ENCODE measurements around the gene PNMT.

Gene PNMT

GRCh38 chr17:39715375-39716072 lies 47.3 kb downstream of the PNMT start:
- DNase-seq (ENCODE audit: low read depth), result no peak
- no peak overlapping the region for H3K4me3 ChIP-seq (ENCODE audit: control insufficient read depth, low read depth, low read length)
- no peak for TF ChIP-seq CTCF (IDR thresholded peaks at IDR 0.05; ENCODE audit: control insufficient read depth, insufficient read depth, low read depth, low read length, missing control alignments)

- no peak overlapping the region for H3K4me3 ChIP-seq (ENCODE audit: control insufficient read depth, low read depth, low read length)
- DNase-seq (ENCODE audit: low read depth), result no peak
- TF ChIP-seq CTCF (IDR thresholded peaks at IDR 0.05; ENCODE audit: control insufficient read depth, insufficient read depth, low read depth, low read length, missing control alignments), result no peak
Observed at GRCh38 chr17:39716073-39716818, 48.0 kb downstream of the PNMT start.

- H3K4me3 ChIP-seq (ENCODE audit: control insufficient read depth, low read depth, low read length), result no peak overlapping the region
- no peak for TF ChIP-seq CTCF (IDR thresholded peaks at IDR 0.05; ENCODE audit: control insufficient read depth, insufficient read depth, low read depth, low read length, missing control alignments)
- no peak for DNase-seq (ENCODE audit: low read depth)
Observed at GRCh38 chr17:39716879-39717536, 48.8 kb downstream of the PNMT start.

- no peak overlapping the region for H3K4me3 ChIP-seq (ENCODE audit: control insufficient read depth, low read depth, low read length)
- TF ChIP-seq CTCF (IDR thresholded peaks at IDR 0.05; ENCODE audit: control insufficient read depth, insufficient read depth, low read depth, low read length, missing control alignments), result no peak
- DNase-seq (ENCODE audit: low read depth), result no peak
Observed at GRCh38 chr17:39717660-39718059, 49.4 kb downstream of the PNMT start.

GRCh38 chr17:39719563-39720355 lies 51.5 kb downstream of the PNMT start:
- no peak for TF ChIP-seq CTCF (IDR thresholded peaks at IDR 0.05; ENCODE audit: control insufficient read depth, insufficient read depth, low read depth, low read length, missing control alignments)
- no peak overlapping the region for H3K4me3 ChIP-seq (ENCODE audit: control insufficient read depth, low read depth, low read length)
- no peak for DNase-seq (ENCODE audit: low read depth)
